ENCODE measurements around the gene JADE2. TPM values are rescaled to one million over a fixed set of nuclear protein-coding genes. Genes with fewer than 3 reads are reported as not detected.
"Not testable (repeated sequence)": the region's sequence is repeated elsewhere in the genome, so short reads cannot be mapped to it uniquely, and the experiment has no call there.

Gene JADE2
- total and polyA plus RNA-seq, 11 donors: 8.3 to 54.8 (median 30.5) TPM

- TF ChIP-seq POLR2A (IDR thresholded peaks at IDR 0.05) (no peak), CTCF (IDR thresholded peaks at IDR 0.05) (no peak)
- H3K4me3 ChIP-seq: no peak overlapping the region
- H3K27ac ChIP-seq: no peak overlapping the region
- ATAC-seq: no peak
- no peaks in the 10 kb centered on the region for H3K9me3 ChIP-seq
- WGBS, 4 donors: 63 to 77% (median 73%) methylated on average over 5 of the region's 5 CpGs
- peaks cover 0 to 18% (median 13%) of the 10 kb centered on the region in 12 donors for H3K4me1 ChIP-seq
- intact Hi-C loops (cut with DNase I): no loop called here
- DNase-seq: no peak
- H3K27me3 ChIP-seq: no peaks in the 10 kb centered on the region
- H3K36me3 ChIP-seq: no peaks in the 10 kb centered on the region
Observed at GRCh38 chr5:134515801-134516200, 9.7 kb upstream of the JADE2 start.

- DNase-seq; H3K9me3 ChIP-seq; H3K4me3 ChIP-seq; H3K36me3 ChIP-seq; ATAC-seq; H3K27me3 ChIP-seq; H3K27ac ChIP-seq; intact Hi-C loops (cut with DNase I); H3K4me1 ChIP-seq: not testable (repeated sequence)
- 87 to 96% (median 92%) methylated on average over 8 of the region's 8 CpGs for WGBS, 4 donors
Observed at GRCh38 chr5:134516984-134517383, 8.5 kb upstream of the JADE2 start.

- intact Hi-C loops (cut with DNase I): no loop called here
- Histone ChIP-seq H3K27me3 (no peaks in the 10 kb centered on the region), H3K36me3 (no peaks in the 10 kb centered on the region), H3K4me1 (peaks cover 0 to 2% (median under 1%) of the 10 kb centered on the region in 12 donors), H3K27ac (no peak overlapping the region), H3K4me3 (no peak overlapping the region), H3K9me3 (no peaks in the 10 kb centered on the region)
- no peak for TF ChIP-seq CTCF (IDR thresholded peaks at IDR 0.05)
- no peak for TF ChIP-seq POLR2A (IDR thresholded peaks at IDR 0.05)
- ATAC-seq (no peak), DNase-seq (no peak)
- 92 to 97% (median 92%) methylated on average over 5 of the region's 5 CpGs for WGBS, 4 donors
Observed at GRCh38 chr5:134517553-134517952, 7.9 kb upstream of the JADE2 start.

GRCh38 chr5:134519989-134520388, 5.5 kb upstream of the JADE2 start:
- intact Hi-C loops (cut with DNase I): loop anchor here in 4 of 10 donors (2.0 to 5.0 kb wide), 3 partner anchors 53 to 108 kb away; partner anchors contain the start of gene CDKN2AIPNL (in 3 of the 4)
- 82 to 89% (median 84%) methylated on average over 2 of the region's 2 CpGs for WGBS, 4 donors
- H3K4me1 ChIP-seq: peaks cover 0 to 14% (median 0%) of the 10 kb centered on the region in 12 donors
- no peaks in the 10 kb centered on the region for H3K27me3 ChIP-seq
- DNase-seq: no peak
- no peaks in the 10 kb centered on the region for H3K36me3 ChIP-seq
- H3K27ac ChIP-seq: no peak overlapping the region
- H3K4me3 ChIP-seq: no peak overlapping the region
- TF ChIP-seq CTCF (IDR thresholded peaks at IDR 0.05): no peak
- TF ChIP-seq POLR2A (IDR thresholded peaks at IDR 0.05): no peak
- no peaks in the 10 kb centered on the region for H3K9me3 ChIP-seq
- no peak for ATAC-seq

- ATAC-seq: no peak
- Histone ChIP-seq H3K27ac (no peak overlapping the region), H3K4me3 (no peak overlapping the region), H3K9me3 (no peaks in the 10 kb centered on the region), H3K4me1 (peaks cover 0 to 14% (median 0%) of the 10 kb centered on the region in 12 donors), H3K36me3 (no peaks in the 10 kb centered on the region), H3K27me3 (no peaks in the 10 kb centered on the region)
- DNase-seq: no peak
- 53 to 59% (median 55%) methylated on average over 3 of the region's 3 CpGs for WGBS, 4 donors
- TF ChIP-seq POLR2A (IDR thresholded peaks at IDR 0.05) (no peak), CTCF (IDR thresholded peaks at IDR 0.05) (no peak)
- intact Hi-C loops (cut with DNase I): loop anchor here in 4 of 10 donors (2.0 to 5.0 kb wide), 3 partner anchors 55 to 110 kb away; partner anchors contain the start of gene CDKN2AIPNL (in 3 of the 4)
Observed at GRCh38 chr5:134521841-134522240, 3.6 kb upstream of the JADE2 start.

Measured in heart left ventricle (tissue), 16 donors.